D721Med (cell line): ENCODE measurements around the gene SYT2.
A peak's percentile ranks its signal among the peaks of the same experiment; 100 is the strongest.

Source experiments
- DNase-seq: peaks from one replicate; pipeline ENCODE4 v3.0.0; 2011; ENCODE audit warnings: low spot score; ENCODE audit not compliant: insufficient read length
- FAIRE-seq: peaks from 2 replicates; lab custom pipeline; 2011; peaks lifted over from hg19 to GRCh38; lab: Jason Lieb, UNC
- CTCF ChIP-seq: IDR thresholded peaks from 2 replicates; pipeline ENCODE4 v1.5.1; 2012; ENCODE audit warnings: mild to moderate bottlenecking, control low read depth; ENCODE audit not compliant: insufficient read depth; ENCODE audit errors: missing control alignments

SYT2 gene

GRCh38 chr1:202692959-202693555, 17.2 kb downstream of the SYT2 start:
- FAIRE-seq (peak; percentile 29), DNase-seq (peak; percentile 44)
- peak; percentile 65 for TF ChIP-seq CTCF

GRCh38 chr1:202691816-202692215, 18.4 kb downstream of the SYT2 start:
- TF ChIP-seq CTCF = no peak
- FAIRE-seq (no peak), DNase-seq (no peak)

- TF ChIP-seq CTCF = no peak
- no peak for DNase-seq
- FAIRE-seq = no peak
These were observed 20.5 kb downstream of the SYT2 start for GRCh38 chr1:202689493-202690342.

- no peak for FAIRE-seq
These were observed 21.2 kb downstream of the SYT2 start for GRCh38 chr1:202689082-202689481.

GRCh38 chr1:202688401-202688800, 21.9 kb downstream of the SYT2 start:
- TF ChIP-seq CTCF = no peak
- FAIRE-seq = no peak
- DNase-seq = no peak

More at GRCh38 chr1:202689082-202689481, 21.2 kb downstream of the SYT2 start:
- TF ChIP-seq CTCF = no peak
- DNase-seq = no peak

GRCh38 chr1:202687798-202688197, 22.5 kb downstream of the SYT2 start:
- no peak for DNase-seq
- no peak for TF ChIP-seq CTCF
- FAIRE-seq = no peak

GRCh38 chr1:202687370-202687769, 22.9 kb downstream of the SYT2 start:
- FAIRE-seq = no peak
- TF ChIP-seq CTCF = no peak
- DNase-seq = no peak
